Dermis lymphatic vessel endothelial cell (primary cell): ENCODE data around the gene YBX1. TPM values are rescaled to one million over a fixed set of nuclear protein-coding genes. Genes with fewer than 3 reads are reported as not detected.

Experiments
- total RNA-seq: library from RNA; depleted of rRNA; stranded (reverse); fragments of >200 nt; gene quantifications from 2 replicates; pipeline ENCODE4 v1.2.1, GENCODE V29; 2014

The YBX1 gene
- total RNA-seq = 440 and 521 TPM in 2 replicates

GRCh38 chr1:42681741-42682483 lies at the start of gene YBX1:
YBX1 (plus strand) TSS chr1:42682418; CDS start chr1:42682566, 148 bp downstream.

GRCh38 chr1:42657981-42658876 lies 24.0 kb upstream of the YBX1 start, which contains the start of gene PPIH:
PPIH (plus strand) TSS chr1:42658423; CDS start chr1:42658447, 24 bp downstream.

DNA sequence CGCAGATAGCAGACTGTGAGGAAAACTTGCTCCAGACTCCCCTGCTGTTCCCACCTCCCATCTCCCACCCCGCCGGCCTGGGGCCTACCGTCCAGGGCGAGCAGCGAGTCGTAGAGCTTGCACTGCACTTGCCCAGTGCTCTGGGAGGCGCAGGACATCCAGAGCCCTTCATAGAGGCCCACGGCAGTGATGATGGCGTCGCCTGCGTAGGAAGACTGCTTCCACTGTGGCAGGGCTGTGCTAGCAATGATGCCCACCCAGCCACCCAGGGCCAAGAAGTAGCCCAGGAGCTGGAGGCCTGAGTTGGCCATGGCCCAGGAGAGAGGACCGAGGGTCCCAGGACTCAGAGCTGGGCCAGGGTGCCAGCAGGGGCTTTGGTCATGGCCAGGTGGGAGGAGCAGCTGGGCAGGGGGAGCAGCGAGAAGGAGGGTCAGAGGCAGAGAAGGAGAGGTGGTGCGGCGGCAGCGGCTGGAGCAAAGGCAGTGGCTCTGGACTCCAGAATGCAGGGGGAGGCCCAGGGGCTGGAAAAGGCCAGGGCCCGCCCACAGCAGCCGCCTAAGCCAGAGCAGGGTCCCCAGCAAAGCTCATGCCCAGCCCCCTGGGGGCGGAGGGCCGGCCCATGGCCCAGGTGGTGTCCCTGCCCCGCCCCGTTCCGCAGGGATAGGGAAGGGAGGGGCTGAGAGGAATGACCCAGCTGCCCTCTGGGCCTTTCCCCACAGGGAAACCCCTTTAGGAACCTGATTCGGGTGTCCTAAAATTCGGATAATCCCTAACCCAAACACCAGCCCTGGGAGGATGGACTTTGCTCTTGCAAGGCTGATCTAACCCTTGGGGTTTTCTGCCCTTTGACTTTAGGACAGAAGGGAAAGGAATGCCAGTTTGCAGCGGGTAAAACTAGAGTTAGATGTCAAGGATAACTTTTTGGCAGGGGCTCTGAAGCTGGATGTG lies 57.8 kb downstream of the YBX1 start, which contains the start of gene CLDN19:
Gene CLDN19, minus strand, starts transcription at position 484 of the 948 bp plus-strand sequence. Its CDS starts 173 bp downstream, at position 311.

Other genes starting within 250 kb of the YBX1 start
- gene ZMYND12, start 226.4 kb upstream of the YBX1 start, total RNA-seq = 0.43 and 0.60 TPM in 2 replicates
- 29.5 and 30.9 TPM in 2 replicates for gene PPCS, start 225.9 kb upstream of the YBX1 start, total RNA-seq
- 0.33 and 0.69 TPM in 2 replicates for gene CCDC30, start 219.1 kb upstream of the YBX1 start, total RNA-seq
- 13.1 and 17.1 TPM in 2 replicates for gene PPIH, start 24.0 kb upstream of the YBX1 start, total RNA-seq
- not detected in 2 replicates for gene CLDN19, start 57.8 kb downstream of the YBX1 start, total RNA-seq
- gene P3H1, start 84.6 kb downstream of the YBX1 start, total RNA-seq = 71.1 and 80.8 TPM in 2 replicates
- gene C1orf50, start 84.8 kb downstream of the YBX1 start, total RNA-seq = 2.8 and 4.6 TPM in 2 replicates
- under 0.01 TPM in 1 of 2 replicates, not detected in the other for gene TMEM269, start 102.6 kb downstream of the YBX1 start, total RNA-seq
- 9.1 and 10.7 TPM in 2 replicates for gene ERMAP, start 134.7 kb downstream of the YBX1 start, total RNA-seq
- 21.1 and 32.9 TPM in 2 replicates for gene SVBP, start 135.0 kb downstream of the YBX1 start, total RNA-seq
- 6.0 and 8.4 TPM in 2 replicates for gene ZNF691, start 164.2 kb downstream of the YBX1 start, total RNA-seq